Hematopoietic multipotent progenitor cell (in vitro differentiated cells): ENCODE data around the gene RPL22. TPM values are rescaled to one million over a fixed set of nuclear protein-coding genes. Genes with fewer than 3 reads are reported as not detected.

Experiments used
- DNase-seq, 3 donors: peaks; one replicate each; pipeline ENCODE4 v3.0.0-alpha.2; 2011 to 2015; ENCODE audit warnings: low read depth in 2 of 3, low spot score in 2 of 3
- total RNA-seq: library from RNA; depleted of rRNA; stranded (reverse); fragments of >200 nt; gene quantifications from one replicate; pipeline ENCODE4 v1.2.3, GENCODE V29; 2012

Gene RPL22
- total RNA-seq, 1 donor, result 68.1 TPM

DNA sequence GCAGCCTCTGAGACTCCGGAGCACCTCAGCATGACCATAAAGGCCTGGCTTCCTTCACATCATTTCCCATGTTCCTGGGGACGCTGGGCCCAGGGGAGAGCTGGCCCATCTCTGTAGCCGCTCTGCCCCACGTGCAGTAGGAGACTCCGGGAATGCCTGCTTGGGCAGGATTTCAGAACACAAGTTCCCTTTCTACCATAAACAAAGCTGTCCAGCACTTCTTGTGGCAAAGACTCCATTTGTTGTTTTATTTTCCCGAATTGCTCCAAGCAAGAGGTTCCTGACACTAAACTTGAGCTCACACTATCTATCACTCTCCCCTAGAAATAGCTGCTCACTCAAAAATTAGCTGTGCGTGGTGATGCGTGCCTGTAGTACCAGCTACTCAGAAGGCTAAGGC, 41.2 kb downstream of the RPL22 start:
- no peak for DNase-seq

DNA sequence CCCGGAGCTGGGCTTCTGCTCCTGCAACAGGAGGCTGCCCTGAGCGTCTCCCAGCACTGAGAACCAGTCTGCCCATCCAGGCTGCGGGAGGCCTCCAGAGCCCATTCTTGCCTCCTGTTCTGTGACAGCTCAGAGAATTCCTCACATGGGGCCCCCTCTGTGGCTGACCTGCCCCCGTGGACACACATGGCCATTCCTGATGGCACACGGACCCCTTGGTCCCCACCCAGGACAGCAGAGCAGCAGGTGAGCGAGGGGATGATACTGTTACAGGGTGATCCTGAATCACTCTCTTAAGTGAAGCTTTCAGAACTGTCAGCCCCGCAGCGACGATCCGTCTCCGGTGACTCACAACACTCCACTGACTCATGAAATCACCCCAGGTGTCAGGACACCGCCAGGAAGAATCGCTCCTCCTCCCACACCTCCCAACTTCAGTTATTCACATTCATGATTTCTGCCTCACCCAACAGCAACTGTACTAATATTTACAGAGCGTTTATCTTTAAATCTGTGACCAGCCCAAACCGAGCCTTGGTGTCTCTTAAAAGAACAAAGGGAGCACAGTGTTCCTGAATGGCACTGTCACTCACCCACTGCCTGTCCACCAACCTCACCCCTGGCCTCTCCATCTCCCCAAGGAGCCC, 41.7 kb downstream of the RPL22 start:
- DNase-seq, result no peak

DNA sequence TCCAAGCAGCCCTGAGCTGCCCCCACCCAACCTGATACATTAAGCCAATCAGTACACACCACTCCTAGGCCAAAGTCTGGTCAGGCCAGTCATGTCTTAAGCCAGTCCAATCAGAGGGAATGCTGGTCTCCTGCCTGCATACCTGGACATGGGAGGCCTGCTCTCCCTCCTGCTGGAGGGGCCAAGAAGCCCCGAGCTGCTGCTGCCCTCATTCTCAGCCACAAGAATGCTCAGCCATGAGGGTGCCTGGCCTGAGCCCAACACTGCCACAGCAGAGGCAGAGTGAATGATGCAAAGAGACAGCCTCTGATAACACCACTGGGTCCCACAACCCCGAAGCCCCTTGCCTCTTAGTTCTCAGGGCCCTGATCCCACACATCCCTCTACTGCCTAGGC, 42.3 kb downstream of the RPL22 start:
- no peak for DNase-seq

DNA sequence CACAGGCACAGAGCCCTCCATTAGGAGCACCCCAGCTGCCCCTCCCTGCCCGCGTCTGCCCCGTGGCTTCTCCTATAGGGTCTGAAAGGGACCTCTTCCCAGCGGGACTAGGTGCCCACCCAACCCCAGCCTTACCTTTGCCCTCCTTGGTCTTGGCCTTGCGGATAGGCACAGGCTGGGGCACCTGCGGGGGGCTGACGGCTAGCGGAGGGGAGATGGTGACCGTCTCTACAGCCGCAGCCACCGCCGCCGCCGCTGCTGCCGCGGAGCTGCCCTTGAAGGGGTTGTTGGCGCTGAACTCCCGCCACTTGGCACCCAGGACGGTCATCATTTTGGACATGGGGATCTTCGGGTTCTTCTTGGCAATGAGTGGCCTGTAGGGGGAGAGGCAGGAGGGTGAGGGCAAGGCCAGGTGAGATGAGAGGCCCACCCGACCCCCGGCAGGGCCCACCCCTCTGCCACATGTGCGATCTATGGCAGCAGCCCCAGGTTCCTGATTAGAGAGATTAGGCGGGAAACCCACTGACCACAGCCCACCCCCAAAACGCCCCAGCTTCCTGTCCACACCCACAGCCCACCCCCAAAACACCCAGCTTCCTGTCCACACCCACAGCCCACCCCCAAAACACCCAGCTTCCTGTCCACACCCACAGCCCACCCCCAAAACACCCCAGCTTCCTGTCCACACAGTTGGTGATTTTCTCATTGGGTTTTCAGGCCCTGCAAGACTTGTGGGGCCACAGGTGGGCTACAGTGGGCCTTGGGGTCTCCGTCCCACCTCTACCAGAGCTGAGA, 44.7 kb downstream of the RPL22 start:
- peak in 1 of 3 donors; percentile 22 for DNase-seq

DNA sequence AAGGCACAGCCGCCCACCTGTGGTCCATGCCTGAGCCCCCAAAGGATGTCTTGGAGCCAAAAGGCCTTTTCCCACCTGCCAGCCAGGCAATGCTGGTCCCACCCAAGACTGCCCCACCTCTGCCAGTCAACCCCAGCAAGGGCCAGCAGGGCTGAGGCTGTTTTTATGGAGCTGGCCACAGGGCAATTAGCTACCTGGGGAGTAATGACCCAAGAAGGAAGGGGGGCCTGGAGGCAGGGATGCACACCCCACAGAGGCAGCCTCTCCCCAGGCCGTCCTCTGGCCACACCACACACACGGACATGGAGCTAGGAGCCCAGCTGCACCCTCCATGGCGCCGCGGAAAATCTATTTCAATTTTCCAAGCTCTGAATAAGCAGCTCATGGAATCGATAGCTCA, 46.5 kb downstream of the RPL22 start:
- DNase-seq, result no peak

DNA sequence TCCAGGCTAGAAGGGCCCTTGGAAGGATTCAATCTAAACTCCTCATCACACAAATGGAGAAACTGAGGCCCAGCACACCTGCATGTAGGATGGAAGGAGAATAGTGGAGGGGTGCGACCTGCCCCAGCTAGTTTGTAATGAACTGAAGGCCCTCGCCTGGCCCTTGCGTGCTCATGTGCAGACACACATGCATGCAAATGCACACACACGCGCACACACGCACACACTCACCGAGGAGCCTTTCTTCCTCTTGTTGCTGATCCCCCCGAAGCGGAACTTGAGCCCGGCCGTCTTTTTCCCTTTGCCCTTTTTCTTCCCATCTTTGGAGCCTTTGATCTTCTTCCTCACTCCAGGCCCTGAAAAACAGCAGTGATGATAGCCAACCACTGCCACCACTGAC, 47.2 kb downstream of the RPL22 start:
- no peak for DNase-seq

DNA sequence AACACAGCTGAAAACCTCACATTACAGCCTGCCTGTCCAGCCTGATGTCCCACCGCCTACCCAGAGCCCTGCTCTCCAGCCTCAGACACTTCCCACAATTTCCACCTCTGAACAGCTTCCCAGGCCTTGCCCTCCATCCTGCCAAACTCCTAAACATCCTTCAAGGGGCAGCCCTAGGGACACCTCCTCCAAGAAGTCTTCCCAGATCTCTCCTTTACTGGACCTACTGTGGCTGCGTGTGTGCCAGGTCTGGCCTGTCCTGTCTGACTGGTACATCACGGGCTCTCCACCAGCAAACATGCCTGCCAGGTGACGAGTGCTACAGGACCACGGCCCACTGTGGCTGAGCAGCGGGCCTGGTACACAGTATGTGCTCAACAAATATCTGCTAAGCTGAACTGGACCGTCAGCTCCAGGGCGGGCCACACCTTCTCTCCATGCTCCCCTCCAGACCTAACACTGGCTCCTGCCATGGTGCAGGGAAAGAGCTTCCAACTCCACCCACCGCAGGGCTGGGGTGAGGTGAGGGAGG, 48.0 kb downstream of the RPL22 start:
- no peak for DNase-seq

DNA sequence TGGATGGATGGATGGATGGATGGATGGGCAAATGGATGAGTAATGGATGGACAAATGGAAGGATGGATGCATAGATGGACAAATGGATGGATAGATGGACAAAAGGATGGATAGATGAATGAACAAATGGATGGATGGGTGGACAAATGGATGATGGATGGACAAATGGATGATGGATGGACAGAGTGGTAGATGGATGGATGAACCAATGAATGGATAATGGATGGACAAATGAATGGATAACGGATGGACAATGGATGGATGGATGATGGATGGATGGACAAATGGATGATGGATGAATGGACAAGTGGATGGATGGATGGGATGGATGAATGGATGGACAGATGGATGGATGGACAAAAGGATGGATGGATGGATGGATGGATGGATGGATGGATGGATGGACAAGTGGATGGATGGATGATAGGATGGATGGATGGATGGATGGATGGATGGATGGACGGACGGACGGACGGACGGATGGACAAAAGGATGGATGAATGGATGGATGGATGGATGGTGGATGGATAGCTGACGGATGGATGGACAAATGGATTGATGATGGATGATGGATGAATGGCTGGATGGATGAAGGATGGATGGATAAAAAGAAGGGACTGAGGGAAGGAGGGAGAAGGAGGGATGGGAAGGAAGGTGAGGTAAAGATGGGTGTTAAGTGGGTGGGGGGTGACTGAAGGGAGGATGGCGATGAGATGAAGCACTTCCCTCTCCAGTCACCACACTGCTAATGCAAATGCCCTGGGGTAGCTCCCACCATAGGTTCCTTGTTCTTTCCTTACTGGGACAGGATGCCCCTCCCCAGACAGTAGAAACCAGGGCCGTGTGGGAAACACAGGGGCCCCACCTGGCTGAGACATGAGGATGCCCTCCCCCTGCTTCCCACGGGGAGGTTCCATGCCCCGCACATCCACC, 49.1 kb downstream of the RPL22 start:
- no peak for DNase-seq

DNA sequence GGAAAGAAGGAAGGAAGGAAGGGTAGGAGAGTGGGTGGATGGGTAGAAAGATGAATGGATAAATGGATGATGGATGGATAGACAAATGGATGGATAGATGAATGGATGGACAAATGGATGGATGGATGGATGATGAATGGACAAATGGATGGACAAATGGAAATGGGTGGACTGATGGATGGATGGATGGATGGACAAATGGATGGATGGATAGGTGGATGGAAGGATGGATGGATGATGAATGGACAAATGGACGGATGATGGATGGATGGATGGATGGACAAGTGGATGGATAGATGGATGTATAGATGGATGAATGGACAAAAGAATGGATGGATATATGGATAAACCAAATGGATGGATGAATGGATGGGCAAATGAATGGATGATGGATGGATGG, 49.8 kb downstream of the RPL22 start:
- no peak for DNase-seq

DNA sequence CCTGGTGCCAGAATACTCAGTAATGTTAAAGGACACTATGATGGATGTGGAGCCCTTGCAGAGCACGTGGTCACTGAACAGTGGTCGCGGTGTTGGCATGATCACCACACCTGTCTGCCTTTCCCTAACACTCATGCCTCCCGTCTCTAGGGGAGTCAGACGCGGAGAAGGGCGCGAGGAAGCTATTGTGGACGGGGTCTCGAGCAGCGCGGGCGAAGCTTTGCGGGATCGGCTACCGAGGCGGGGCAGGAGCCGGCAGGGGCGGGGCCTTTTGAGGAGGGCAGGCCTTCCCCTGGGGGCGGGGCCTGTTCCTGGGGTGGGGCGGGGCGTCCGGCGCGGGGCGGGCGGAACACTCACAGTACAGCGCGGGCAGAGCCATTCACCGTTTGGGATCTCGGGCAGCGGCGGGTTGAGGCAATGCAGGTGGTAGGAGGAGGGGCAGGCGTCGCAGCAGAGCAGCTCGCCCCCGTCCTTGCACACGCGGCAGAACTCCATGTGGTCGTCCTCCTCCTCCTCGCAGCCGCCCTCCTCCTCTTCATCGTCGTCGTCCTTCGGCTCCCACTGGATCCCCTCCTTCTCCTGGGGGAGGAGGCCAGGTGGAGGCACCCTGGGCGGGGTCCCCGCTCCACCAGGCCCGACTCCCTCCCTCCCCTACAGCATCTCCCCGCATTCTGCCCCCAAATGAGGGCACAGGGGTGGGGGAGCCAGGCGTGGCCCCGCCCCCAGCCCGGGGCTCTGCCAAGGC, 50.7 kb downstream of the RPL22 start:
- DNase-seq, result peak; percentile 14 to 74 (median 70)

DNA sequence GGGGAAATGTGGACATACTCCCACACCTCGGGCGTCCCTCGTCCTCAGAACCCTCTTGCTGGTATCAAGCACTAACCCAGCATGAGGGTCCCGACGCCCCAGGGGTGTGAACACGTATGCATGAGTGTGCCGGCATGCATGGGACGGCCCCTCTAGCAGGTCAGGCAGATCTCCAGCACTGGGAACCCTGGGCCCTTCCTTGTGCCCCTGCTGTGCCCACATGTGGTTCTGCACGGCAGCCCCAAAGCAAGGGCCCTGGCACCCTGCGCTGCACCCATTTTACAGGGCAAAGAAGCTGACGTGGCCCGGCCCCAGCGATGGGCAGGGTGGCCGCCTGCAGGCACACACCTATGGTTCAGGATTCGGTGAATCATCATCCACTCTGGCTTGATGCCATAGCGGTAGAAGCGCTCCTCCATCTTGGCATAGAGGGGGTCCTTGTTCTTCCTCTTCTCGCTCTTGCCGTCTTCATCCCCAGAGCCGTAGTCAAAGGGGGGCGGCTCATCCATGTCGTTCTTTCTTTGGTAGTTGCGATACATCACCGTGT, 53.5 kb downstream of the RPL22 start:
- no peak for DNase-seq

DNA sequence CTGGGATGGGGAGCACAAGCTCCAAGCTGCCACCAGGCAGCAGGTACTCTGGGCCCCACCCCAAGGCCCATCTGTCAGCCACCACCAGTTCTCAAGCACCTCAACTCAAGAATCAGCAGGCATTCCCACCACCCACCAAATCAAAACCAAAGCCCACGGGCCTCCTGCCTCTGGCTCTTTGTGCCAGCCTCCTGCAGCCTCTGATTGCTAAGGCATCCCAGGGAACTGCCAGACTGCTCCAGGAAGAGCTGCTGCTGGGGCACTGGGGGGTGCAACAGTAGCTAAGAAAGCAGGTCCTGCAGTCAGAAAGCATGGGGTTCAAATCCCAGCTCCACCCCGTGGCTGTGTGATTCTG, 54.0 kb downstream of the RPL22 start:
- no peak for DNase-seq

DNA sequence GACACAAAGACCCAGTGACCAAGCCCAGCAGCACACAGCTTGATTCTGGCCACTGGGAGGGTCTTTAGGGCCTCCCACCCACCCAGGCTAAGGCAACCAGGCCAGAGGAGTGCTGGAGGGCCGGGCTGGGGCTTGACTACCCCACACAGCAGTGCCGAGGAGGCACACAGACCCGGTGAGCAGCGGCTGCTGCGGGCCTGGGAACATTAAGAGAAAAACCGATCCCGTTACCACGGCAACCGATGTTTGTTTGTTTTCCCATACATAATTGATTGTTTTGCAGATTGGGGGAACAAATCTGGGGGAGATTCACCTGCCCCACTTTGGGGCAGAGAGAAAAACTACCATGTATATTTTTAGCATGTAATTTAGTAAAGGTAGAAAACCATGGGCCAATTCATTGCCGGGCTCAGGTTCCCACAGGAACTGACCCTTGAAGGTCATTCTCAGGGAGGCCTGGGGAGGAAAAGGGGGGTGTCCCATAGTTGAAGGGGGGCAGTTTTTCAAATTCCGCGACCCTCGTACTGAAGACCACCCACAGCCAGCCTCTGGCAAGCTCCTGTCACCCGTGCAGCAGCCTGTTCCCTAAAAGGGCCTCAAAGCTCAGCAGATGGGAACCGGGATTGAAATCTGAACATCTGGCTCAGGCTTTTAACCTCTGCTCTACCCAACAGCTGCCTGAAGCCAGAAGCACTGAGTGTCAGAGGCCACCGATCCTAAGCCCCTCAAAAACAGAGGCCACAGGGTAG, 54.6 kb downstream of the RPL22 start:
- no peak for DNase-seq

DNA sequence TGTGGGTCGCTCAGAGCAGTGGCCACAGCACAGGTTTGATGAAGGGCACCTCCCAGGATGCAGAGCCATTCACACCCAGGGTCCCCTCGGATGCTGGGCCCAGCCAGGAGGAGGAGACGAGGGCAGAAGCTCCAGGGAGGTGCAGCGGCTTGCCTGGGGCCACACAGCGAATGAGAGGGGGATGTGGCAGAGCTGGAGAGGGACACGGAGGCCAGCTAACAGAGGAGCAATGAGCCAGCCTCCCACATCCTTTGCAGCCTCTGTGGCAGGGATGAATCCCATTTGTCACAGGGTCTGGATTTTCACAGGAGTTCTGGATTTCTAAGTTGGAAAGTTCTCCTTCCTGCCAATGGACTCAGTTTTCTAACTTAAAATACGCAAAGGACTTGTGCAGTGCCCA, 55.2 kb downstream of the RPL22 start:
- no peak for DNase-seq

DNA sequence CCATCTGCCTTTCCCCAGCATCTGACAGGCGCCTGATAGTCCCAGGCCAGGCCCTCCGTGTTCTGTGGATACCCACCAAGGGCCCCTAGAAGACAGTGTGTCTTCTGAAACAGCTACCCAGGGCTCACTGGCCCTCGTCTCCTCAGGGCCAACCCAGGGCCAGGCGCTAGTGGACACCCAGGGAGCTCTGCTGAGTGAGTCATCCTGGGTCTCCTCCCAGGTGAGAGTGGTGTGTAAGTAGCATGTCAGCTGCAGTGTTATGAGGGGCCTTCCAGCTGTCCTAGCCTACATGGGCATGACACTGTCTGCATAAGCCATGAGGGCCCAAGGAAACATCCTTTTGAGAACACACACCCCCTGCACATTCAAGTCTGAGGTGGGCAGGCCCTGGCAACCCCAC, 56.0 kb downstream of the RPL22 start:
- no peak for DNase-seq

DNA sequence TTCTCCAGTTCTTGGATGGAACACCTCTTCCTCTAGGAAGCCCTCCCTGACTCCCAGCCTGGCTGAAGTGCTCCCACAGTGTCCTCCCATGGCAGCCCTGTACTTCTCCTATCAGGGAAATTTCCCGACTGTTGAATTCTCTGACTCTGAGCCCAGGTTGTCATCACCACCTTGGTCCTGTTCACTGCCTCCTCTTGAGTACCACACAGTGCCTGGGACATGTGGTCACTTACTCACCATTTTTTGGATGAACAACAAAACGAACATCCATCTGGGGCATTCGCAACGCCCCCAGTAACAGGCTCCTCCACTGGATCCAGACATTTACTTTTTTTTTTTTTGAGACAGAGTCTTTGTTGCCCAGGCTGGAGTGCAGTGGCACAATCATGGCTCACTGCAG, 56.7 kb downstream of the RPL22 start:
- no peak for DNase-seq

DNA sequence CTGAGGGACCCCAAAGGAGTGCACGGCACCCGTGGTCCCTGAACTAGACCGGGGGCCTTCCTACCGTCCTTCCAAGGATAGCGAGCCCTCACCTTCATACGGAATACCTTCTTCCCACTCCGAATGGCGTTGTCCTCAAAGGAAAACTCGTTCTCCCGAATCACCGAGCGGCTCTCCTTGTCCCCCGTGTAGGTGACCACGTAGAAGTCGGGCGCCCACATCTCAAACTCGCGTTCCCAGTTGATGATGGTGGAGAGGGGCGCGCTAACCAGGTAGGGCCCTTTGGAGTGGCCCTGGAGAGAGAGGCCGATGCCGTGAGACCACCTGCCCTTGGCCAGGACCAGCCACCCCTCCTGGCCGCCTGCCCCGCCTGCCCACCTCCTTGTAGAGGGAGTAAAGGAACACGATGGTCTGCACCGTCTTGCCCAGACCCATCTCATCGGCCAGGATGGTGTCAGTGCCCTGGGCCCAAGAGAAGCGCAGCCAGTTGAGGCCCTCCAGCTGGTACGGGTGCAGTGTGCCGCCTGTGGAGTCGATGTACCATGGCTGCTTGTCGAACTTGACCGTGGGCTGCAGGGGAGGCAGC, 57.3 kb downstream of the RPL22 start:
- no peak for DNase-seq

DNA sequence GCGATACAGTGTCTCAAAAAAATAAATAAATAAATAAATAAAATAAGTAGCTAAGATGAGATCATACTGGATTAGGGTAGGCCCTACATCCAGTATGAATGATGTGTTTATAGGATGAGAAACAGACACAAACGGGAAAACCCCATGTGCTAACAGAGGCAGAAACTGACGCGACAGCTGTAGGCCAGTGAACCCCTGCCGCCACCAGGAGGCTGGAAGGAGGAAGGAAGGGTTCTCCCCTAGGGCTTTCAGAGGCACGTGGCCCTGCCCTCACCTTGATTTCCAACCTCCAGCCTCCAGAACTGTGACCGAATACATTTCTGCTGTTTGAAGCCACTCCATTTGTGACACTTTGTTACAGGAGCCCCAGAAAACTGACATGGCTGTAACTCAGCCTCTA, 57.8 kb downstream of the RPL22 start:
- peak in 2 of 3 donors; percentile 60 to 62 for DNase-seq

DNA sequence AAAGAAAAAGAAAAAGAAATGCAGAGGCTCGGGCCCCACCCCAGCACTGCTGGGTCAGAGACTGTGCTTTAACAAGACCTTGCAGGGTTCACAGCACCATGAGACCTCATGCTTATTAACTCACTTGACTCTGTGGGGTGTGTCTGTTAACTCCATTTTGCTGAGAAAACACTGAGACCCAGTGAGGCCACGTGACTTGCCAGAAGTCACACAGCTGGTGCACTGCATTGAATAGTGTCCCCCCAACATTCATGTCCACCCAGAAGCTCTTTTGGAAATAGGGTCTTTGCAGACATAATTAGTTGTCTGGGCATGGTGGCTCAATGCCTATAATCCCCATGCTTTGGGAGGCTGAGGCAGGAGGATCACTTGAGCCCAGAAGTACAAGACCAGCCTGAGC, 59.0 kb downstream of the RPL22 start:
- no peak for DNase-seq
